ENCODE measurements around the gene INCA1.

DNA sequence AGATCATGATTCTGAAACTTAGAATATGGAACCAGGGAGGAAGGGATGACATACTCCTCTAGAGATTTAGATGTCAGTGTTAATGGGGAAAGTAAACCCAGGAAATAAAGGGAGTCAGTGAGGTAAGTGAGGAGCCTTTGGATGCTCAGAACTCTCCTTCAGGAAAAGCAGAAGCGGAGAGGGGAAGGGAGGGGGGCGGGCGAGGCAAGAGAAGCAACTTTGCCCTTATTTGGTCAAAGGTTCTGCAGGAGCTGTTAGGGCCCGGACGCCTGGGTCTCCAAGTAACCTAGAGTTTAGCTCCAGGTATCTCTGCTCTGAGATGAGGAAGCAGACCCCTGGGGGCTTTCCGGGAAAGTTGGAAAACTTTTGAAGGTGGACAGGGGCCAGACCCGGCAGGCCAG lies 50.3 kb downstream of the INCA1 start:
- TF ChIP-seq, protein P1, sequence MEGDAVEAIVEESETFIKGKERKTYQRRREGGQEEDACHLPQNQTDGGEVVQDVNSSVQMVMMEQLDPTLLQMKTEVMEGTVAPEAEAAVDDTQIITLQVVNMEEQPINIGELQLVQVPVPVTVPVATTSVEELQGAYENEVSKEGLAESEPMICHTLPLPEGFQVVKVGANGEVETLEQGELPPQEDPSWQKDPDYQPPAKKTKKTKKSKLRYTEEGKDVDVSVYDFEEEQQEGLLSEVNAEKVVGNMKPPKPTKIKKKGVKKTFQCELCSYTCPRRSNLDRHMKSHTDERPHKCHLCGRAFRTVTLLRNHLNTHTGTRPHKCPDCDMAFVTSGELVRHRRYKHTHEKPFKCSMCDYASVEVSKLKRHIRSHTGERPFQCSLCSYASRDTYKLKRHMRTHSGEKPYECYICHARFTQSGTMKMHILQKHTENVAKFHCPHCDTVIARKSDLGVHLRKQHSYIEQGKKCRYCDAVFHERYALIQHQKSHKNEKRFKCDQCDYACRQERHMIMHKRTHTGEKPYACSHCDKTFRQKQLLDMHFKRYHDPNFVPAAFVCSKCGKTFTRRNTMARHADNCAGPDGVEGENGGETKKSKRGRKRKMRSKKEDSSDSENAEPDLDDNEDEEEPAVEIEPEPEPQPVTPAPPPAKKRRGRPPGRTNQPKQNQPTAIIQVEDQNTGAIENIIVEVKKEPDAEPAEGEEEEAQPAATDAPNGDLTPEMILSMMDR (IDR thresholded peaks at IDR 0.05; ENCODE audit: borderline replicate concordance, extremely low read depth, low read length, poor library complexity, severe bottlenecking): no peak
- TF ChIP-seq EZH2 (IDR thresholded peaks at IDR 0.05; ENCODE audit: borderline replicate concordance, low read depth, low read length, severe bottlenecking): no peak

Data from DND-41 (cell line).